ENCODE measurements around the gene ORC3. TPM values are rescaled to one million over a fixed set of nuclear protein-coding genes. Genes with fewer than 3 reads are reported as not detected.

ORC3 gene
- polyA plus RNA-seq = 23.1 to 37.4 TPM (median 23.7 TPM) in 3 replicates
- polyA plus RNA-seq (2011; ENCODE audit: low read depth) = 34.0 TPM
- 17.7 and 40.1 TPM in 2 replicates for polyA plus RNA-seq (2011; cell fraction: cytosol; rRNA removed)
- 25.6 and 30.7 TPM in 2 replicates for polyA plus RNA-seq (2011; cell fraction: nucleus; rRNA removed)
- polyA plus RNA-seq (2012; ENCODE audit: low replicate concordance) = 10.7 and 16.0 TPM in 2 replicates
- 3.7 to 27.1 TPM (median 16.1 TPM) in 3 replicates for polyA minus RNA-seq
- 10.0 TPM for polyA minus RNA-seq (2011; cell fraction: cytosol; rRNA and poly(A)+ RNA removed)
- polyA minus RNA-seq (2011; cell fraction: nucleus; rRNA and poly(A)+ RNA removed) = 13.5 and 20.6 TPM in 2 replicates

- H3K4me3 ChIP-seq (ENCODE audit: control insufficient read depth in 2 of 3, extremely low read depth in 1 of 3, insufficient read depth in 2 of 3, low read depth in 1 of 3, low read length in 3 of 3) = peak within 1 kb of the TSS; percentile 98 to 99 (median 99)
- no peaks in the 10 kb centered on the region for H4K20me1 ChIP-seq (ENCODE audit: control insufficient read depth, extremely low read depth, insufficient read depth, low read length)
- H3K4me1 ChIP-seq (ENCODE audit: control insufficient read depth, extremely low read depth, insufficient read depth, low read length) = peaks cover 10% of the 10 kb centered on the region
- peak within 1 kb of the TSS; percentile 100 for H2AFZ ChIP-seq (ENCODE audit: control insufficient read depth, low read length)
- H3K27me3 ChIP-seq (ENCODE audit: control insufficient read depth, extremely low read depth, insufficient read depth, low read length) = no peaks in the 10 kb centered on the region
- FAIRE-seq (peak; percentile 70), DNase-seq (ENCODE audit: low read depth, low spot score) (peak; percentile 68)
- H3K9ac ChIP-seq (ENCODE audit: control insufficient read depth, extremely low read depth, insufficient read depth, low read length) = peak within 1 kb of the TSS; percentile 92
- H3K9me3 ChIP-seq (ENCODE audit: control insufficient read depth, low read depth, low read length) = no peaks in the 10 kb centered on the region
- H3K36me3 ChIP-seq (ENCODE audit: control insufficient read depth in 2 of 2, extremely low read depth in 1 of 2, insufficient read depth in 2 of 2, low read length in 2 of 2) = peaks cover 0 to 3% of the 10 kb centered on the region in 2 experiments
- peak within 1 kb of the TSS; percentile 94 for H3K4me2 ChIP-seq (ENCODE audit: control insufficient read depth, extremely low read depth, insufficient read depth, low read depth, low read length)
- dilution Hi-C loops (cut with MboI; ENCODE audit: extremely low pct_ligation_motif_present, low sequenced_read_pairs) = no loop called here
- no peaks in the 10 kb centered on the region for H3K9me1 ChIP-seq (ENCODE audit: control insufficient read depth, extremely low read depth, insufficient read depth, low read length)
- peaks cover 73% of the 10 kb centered on the region for H3K79me2 ChIP-seq (ENCODE audit: control insufficient read depth, insufficient read depth, low read length)
- TF ChIP-seq EZH2 (IDR thresholded peaks at IDR 0.05; ENCODE audit: low read length) (no peak), CTCF (optimal IDR thresholded peaks at IDR 0.05 in 1 of 3, IDR thresholded peaks at IDR 0.05 in 1 of 3, conservative IDR thresholded peaks at IDR 0.05 in 1 of 3; ENCODE audit: extremely low read depth in 1 of 3, insufficient read depth in 2 of 3, low read length in 3 of 3) (no peak)
- peak within 1 kb of the TSS; percentile 85 for H3K27ac ChIP-seq (ENCODE audit: control insufficient read depth, insufficient read depth, low read length)
Observed at GRCh38 chr6:87589693-87590416, at the start of gene ORC3, which contains the start of gene RARS2. ORC3 (plus strand) TSS chr6:87590135; CDS start chr6:87590169, 34 bp downstream. RARS2 (minus strand) TSS chr6:87589987; CDS start chr6:87589957, 30 bp downstream.

DNA sequence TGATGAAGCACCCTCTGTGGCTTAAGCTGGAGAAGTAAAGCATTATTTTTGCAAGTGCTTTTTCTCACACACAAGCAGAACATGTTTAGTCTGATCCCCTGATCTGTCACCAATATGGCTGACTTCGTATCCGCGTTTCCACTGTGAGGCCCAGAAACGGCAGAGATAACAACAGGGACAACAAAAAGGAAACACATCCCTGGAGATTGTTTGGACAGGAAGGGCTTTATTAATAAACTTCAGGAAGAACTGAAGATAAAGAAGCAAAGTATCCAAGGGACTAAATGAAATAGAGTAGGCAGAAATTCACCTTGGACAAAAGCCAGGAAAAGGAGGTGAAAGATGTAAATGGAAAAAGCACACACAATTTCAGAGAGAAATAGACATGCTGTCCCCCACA lies 49.4 kb upstream of the ORC3 start:
- H3K4me2 ChIP-seq (ENCODE audit: control insufficient read depth, extremely low read depth, insufficient read depth, low read depth, low read length) = no peak overlapping the region
- dilution Hi-C loops (cut with MboI; ENCODE audit: extremely low pct_ligation_motif_present, low sequenced_read_pairs) = no loop called here
- no peaks in the 10 kb centered on the region for H3K27me3 ChIP-seq (ENCODE audit: control insufficient read depth, extremely low read depth, insufficient read depth, low read length)
- H3K79me2 ChIP-seq (ENCODE audit: control insufficient read depth, insufficient read depth, low read length) = no peaks in the 10 kb centered on the region
- TF ChIP-seq EZH2 (IDR thresholded peaks at IDR 0.05; ENCODE audit: low read length) (no peak), CTCF (optimal IDR thresholded peaks at IDR 0.05 in 1 of 3, IDR thresholded peaks at IDR 0.05 in 1 of 3, conservative IDR thresholded peaks at IDR 0.05 in 1 of 3; ENCODE audit: extremely low read depth in 1 of 3, insufficient read depth in 2 of 3, low read length in 3 of 3) (no peak)
- no peak overlapping the region for H3K27ac ChIP-seq (ENCODE audit: control insufficient read depth, insufficient read depth, low read length)
- DNase-seq (ENCODE audit: low read depth, low spot score) = no peak
- no peaks in the 10 kb centered on the region for H3K9me1 ChIP-seq (ENCODE audit: control insufficient read depth, extremely low read depth, insufficient read depth, low read length)
- H3K9me3 ChIP-seq (ENCODE audit: control insufficient read depth, low read depth, low read length) = no peaks in the 10 kb centered on the region
- no peaks in the 10 kb centered on the region for H3K4me1 ChIP-seq (ENCODE audit: control insufficient read depth, extremely low read depth, insufficient read depth, low read length)
- peaks cover 11 to 13% of the 10 kb centered on the region in 2 experiments for H3K36me3 ChIP-seq (ENCODE audit: control insufficient read depth in 2 of 2, extremely low read depth in 1 of 2, insufficient read depth in 2 of 2, low read length in 2 of 2)
- H3K4me3 ChIP-seq (ENCODE audit: control insufficient read depth in 2 of 3, extremely low read depth in 1 of 3, insufficient read depth in 2 of 3, low read depth in 1 of 3, low read length in 3 of 3) = no peak overlapping the region
- no peaks in the 10 kb centered on the region for H4K20me1 ChIP-seq (ENCODE audit: control insufficient read depth, extremely low read depth, insufficient read depth, low read length)
- FAIRE-seq = no peak
- H3K9ac ChIP-seq (ENCODE audit: control insufficient read depth, extremely low read depth, insufficient read depth, low read length) = no peak overlapping the region
- no peak overlapping the region for H2AFZ ChIP-seq (ENCODE audit: control insufficient read depth, low read length)

All from keratinocyte (primary cell).